K562 (cell line): ENCODE measurements around the gene KIZ. TPM values are rescaled to one million over a fixed set of nuclear protein-coding genes. Genes with fewer than 3 reads are reported as not detected.

ENCODE experiments used
- ATAC-seq: fragments of 200-7000 bp; cut with Tn5 transposase; 3 replicates; pipeline ENCODE4 v1.9.1; 2020; ENCODE audit warnings: moderate library complexity
- BruUV-seq: library from RNA; stranded (reverse); fragments of 400-500 nt; replicated peaks from 2 replicates; lab custom pipeline; 2021; lab: Mats Ljungman, UMichigan
- CTCF ChIA-PET: fragments of 300-600 bp; formaldehyde crosslinking; extraction: SDS; loops from one replicate; lab custom pipeline; 2021; ENCODE audit warnings: low intra/inter-chr PET ratio; lab: Yijun Ruan, JAX
- POLR2A ChIA-PET: fragments of 300-600, 350-650 bp; sonication (Branson Sonifier 250); formaldehyde crosslinking; extraction: SDS; loops from one replicate; lab custom pipeline; 2021; ENCODE audit warnings: antibody characterized with exemption, inconsistent platforms; lab: Yijun Ruan, JAX
- DNase-seq, 4 experiments: peaks; one replicate each; pipeline versions ENCODE4 v3.0.0 to v3.0.0-alpha.2; 2011 to 2018; ENCODE audit warnings: low spot score in 3 of 4, mixed read lengths in 3 of 4; ENCODE audit errors: extremely low read depth in 1 of 4
- FAIRE-seq: peaks from 2 replicates; lab custom pipeline; 2011; peaks lifted over from hg19 to GRCh38; lab: Jason Lieb, UNC
- H2AFZ ChIP-seq: 2 replicates; pipeline ENCODE4 v1.6.0; 2011; ENCODE audit warnings: low read depth, low read length, control low read depth, inconsistent platforms
- H3K27ac ChIP-seq: fragments of 200-600 bp; 3 replicates; pipeline ENCODE4 v1.8.0; 2011; ENCODE audit warnings: low read depth, mild to moderate bottlenecking, control low read depth, inconsistent platforms, low read length, moderate library complexity, mixed read lengths; ENCODE audit errors: extremely low read depth
- H3K27me3 ChIP-seq, 2 experiments: fragments of 300-600 bp in 1 of 2; 2 replicates in 1 of 2; 3 replicates in 1 of 2; pipeline versions ENCODE4 v1.6.0 to v1.8.0; 2011; ENCODE audit warnings: inconsistent platforms in 2 of 2, low read length in 2 of 2, mild to moderate bottlenecking in 1 of 2, mixed read lengths in 1 of 2, moderate library complexity in 1 of 2; ENCODE audit not compliant: control insufficient read depth in 2 of 2, insufficient read depth in 2 of 2
- H3K36me3 ChIP-seq: fragments of 300-600 bp; 3 replicates; pipeline ENCODE4 v1.8.0; 2011; ENCODE audit warnings: mild to moderate bottlenecking, low read length, inconsistent platforms; ENCODE audit not compliant: control insufficient read depth, insufficient read depth
- H3K4me1 ChIP-seq, 2 experiments: fragments of 200-600 bp in 1 of 2; replicated peaks in 1 of 2; 2 replicates in 1 of 2; 3 replicates in 1 of 2; pipeline versions ENCODE4 v1.5.1 to v1.8.0; 2011; ENCODE audit warnings: inconsistent platforms in 2 of 2, low read length in 2 of 2, mild to moderate bottlenecking in 1 of 2, mixed read lengths in 1 of 2, moderate library complexity in 1 of 2; ENCODE audit not compliant: control insufficient read depth in 2 of 2, insufficient read depth in 2 of 2
- H3K4me2 ChIP-seq: 2 replicates; pipeline ENCODE4 v1.6.1; 2011; ENCODE audit warnings: low read length, control low read depth, inconsistent platforms, mixed read lengths; ENCODE audit not compliant: insufficient read depth
- H3K4me3 ChIP-seq: fragments of 200-600 bp; sonication (generic), shearing (Covaris generic); 2 replicates; pipeline ENCODE4 v1.5.1; 2016; ENCODE audit warnings: control low read depth, inconsistent platforms
- H3K79me2 ChIP-seq: fragments of 200-600 bp; 3 replicates; pipeline ENCODE4 v1.8.0; 2011; ENCODE audit warnings: low read length, inconsistent platforms; ENCODE audit not compliant: control insufficient read depth, insufficient read depth
- H3K9ac ChIP-seq, 2 experiments: 2 replicates each; pipeline versions ENCODE4 v1.6.0 to v1.6.1; 2011; ENCODE audit warnings: low read depth in 2 of 2, low read length in 2 of 2, control low read depth in 1 of 2, inconsistent platforms in 1 of 2, mild to moderate bottlenecking in 1 of 2, mixed read lengths in 1 of 2; ENCODE audit not compliant: insufficient read depth in 1 of 2
- H3K9me1 ChIP-seq: one replicate; pipeline ENCODE4 v1.6.0; 2011; ENCODE audit warnings: inconsistent platforms, mild to moderate bottlenecking, low read length, moderate library complexity; ENCODE audit not compliant: control insufficient read depth, insufficient read depth
- H3K9me3 ChIP-seq: replicated peaks from 2 replicates; pipeline ENCODE4 v1.5.1; 2011; ENCODE audit warnings: low read depth, low read length, inconsistent platforms; ENCODE audit not compliant: control insufficient read depth, insufficient read depth
- H4K20me1 ChIP-seq: replicated peaks from 2 replicates; pipeline ENCODE4 v1.6.1; 2011; ENCODE audit warnings: low read length, inconsistent platforms, mixed read lengths; ENCODE audit not compliant: control insufficient read depth, insufficient read depth
- ARID1B ChIP-seq: fragments of 450-650 bp; IDR thresholded peaks from 2 replicates; pipeline ENCODE4 v1.6.1; 2016; ENCODE audit warnings: antibody characterized with exemption, mild to moderate bottlenecking, inconsistent platforms
- C11orf30 ChIP-seq: fragments of 450-650 bp; IDR thresholded peaks from 2 replicates; pipeline ENCODE4 v1.6.1; 2016; ENCODE audit warnings: low read depth, mild to moderate bottlenecking
- HDAC3 ChIP-seq: fragments of 450-650 bp; IDR thresholded peaks from 2 replicates; pipeline ENCODE4 v1.6.1; 2018; ENCODE audit warnings: borderline replicate concordance, mild to moderate bottlenecking, moderate library complexity; ENCODE audit not compliant: partially characterized antibody
- JUN ChIP-seq, 2 experiments: sonication (generic) in 1 of 2; formaldehyde crosslinking in 1 of 2; IDR thresholded peaks; 2 replicates each; pipeline versions ENCODE4 v1.6.1 to v1.8.0; 2012 to 2022; ENCODE audit warnings: borderline replicate concordance in 2 of 2, mild to moderate bottlenecking in 2 of 2, improper control_type of control experiment in 1 of 2, low read depth in 1 of 2, low read length in 1 of 2, missing genetic modification reagents in 1 of 2
- JUND ChIP-seq, 2 experiments: IDR thresholded peaks; 2 replicates in 1 of 2; 3 replicates in 1 of 2; pipeline ENCODE4 v1.6.1; 2011; ENCODE audit warnings: borderline replicate concordance in 2 of 2, low read depth in 2 of 2, low read length in 2 of 2, improper control_type of control experiment in 1 of 2, missing biosample characterization in 1 of 2, missing genetic modification characterization in 1 of 2, missing genetic modification reagents in 1 of 2
- NFIC ChIP-seq: fragments of 450-650 bp; IDR thresholded peaks from 2 replicates; pipeline ENCODE4 v1.6.1; 2017; ENCODE audit warnings: mild to moderate bottlenecking, inconsistent platforms
- TOE1 ChIP-seq, 2 experiments: fragments of 450-650 bp in 1 of 2; sonication (generic) in 1 of 2; formaldehyde crosslinking in 1 of 2; IDR thresholded peaks; 2 replicates each; pipeline versions ENCODE4 v1.7.1 to v1.8.0; 2016 to 2022; ENCODE audit warnings: borderline replicate concordance in 2 of 2, mild to moderate bottlenecking in 2 of 2, antibody characterized with exemption in 1 of 2, inconsistent platforms in 1 of 2, low read depth in 1 of 2, missing genetic modification reagents in 1 of 2, moderate library complexity in 1 of 2
- WGBS: fragments of 100-300 bp; shearing (Covaris generic); methylation state at CpG from one replicate; pipeline ENCODE4 v1.1.6; 2016; ENCODE audit warnings: low coverage, mixed read lengths; ENCODE audit not compliant: insufficient coverage; ENCODE audit errors: missing lambda C conversion rate; 5-methylcytosine and 5-hydroxymethylcytosine counted together
- in situ Hi-C: fragments of 300-500 bp; cut with MboI; formaldehyde crosslinking; loops from 4 replicates; pipeline ENCODE4 v1.15.0; 2018; ENCODE audit warnings: inconsistent platforms, mixed read lengths
- intact Hi-C: fragments of 100-400 bp; cut with micrococcal nuclease; formaldehyde crosslinking; loops from 2 replicates; pipeline ENCODE4 v1.14.2; 2022
- polyA plus RNA-seq, 8 experiments: library from polyadenylated mRNA; depleted of rRNA in 4 of 8; stranded (reverse) in 5 of 8; unstranded in 3 of 8; fragments of >200 nt; fragmentation: Nextera tagmentation in 2 of 8; fragmentation: Illumina TruSeq in 1 of 8; extraction: Ambion mirVana in 2 of 8; extraction: Trizol in 1 of 8; gene quantifications; 2 replicates each; pipeline versions ENCODE4 v1.2.1 to v1.2.3, GENCODE V29; 2011 to 2014; ENCODE audit warnings: inconsistent platforms in 1 of 8, missing spikeins in 1 of 8
- total RNA-seq, 7 experiments: library from RNA; depleted of rRNA in 6 of 7; stranded (reverse); fragments of >200 nt in 6 of 7; fragmentation: Illumina TruSeq in 2 of 7; extraction: Trizol in 2 of 7; gene quantifications; 2 replicates each; pipeline versions ENCODE4 v1.2.1 to v1.2.3, GENCODE V29; 2011 to 2021; ENCODE audit warnings: low replicate concordance in 1 of 7
- TF ChIP-seq, protein P1 (sequence below), 2 experiments: IDR thresholded peaks in 1 of 2; conservative IDR thresholded peaks in 1 of 2; 2 replicates each; pipeline ENCODE4 v1.6.1; 2016; ENCODE audit warnings: low read depth in 2 of 2, mild to moderate bottlenecking in 1 of 2, missing compliant biosample characterization in 1 of 2, missing genetic modification characterization in 1 of 2, moderate library complexity in 1 of 2

The KIZ gene
- total and polyA plus RNA-seq, 9 of the 15 experiments (the other 6 are each of a cell fraction or from before 2014, with no cell fraction given), result 4.9 to 21.1 (median 13.5) TPM

DNA sequence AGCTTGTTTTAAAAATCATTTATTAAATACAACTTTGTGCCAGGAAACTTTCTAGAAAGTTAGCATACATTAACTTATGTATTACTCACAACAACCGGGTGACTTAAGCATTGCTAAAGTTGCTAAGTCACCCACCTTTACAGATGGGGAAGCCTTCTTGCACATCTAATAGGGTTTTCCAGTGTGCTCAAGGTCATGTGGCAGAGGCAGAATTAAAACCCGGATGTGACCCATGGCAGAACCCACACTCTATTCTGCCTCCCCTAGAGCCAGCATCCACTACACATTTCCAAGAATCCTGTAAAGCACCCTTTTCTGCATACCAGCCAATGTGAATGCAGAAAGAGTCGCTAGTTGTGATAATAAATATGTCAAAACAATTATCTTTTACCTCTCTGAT lies 33.1 kb upstream of the KIZ start:
- Histone ChIP-seq H3K79me2 (no peaks in the 10 kb centered on the region), H3K9ac (no peak overlapping the region), H3K4me3 (no peak overlapping the region), H3K9me3 (no peaks in the 10 kb centered on the region), H3K27ac (no peak overlapping the region), H3K27me3 (peaks cover 5 to 8% of the 10 kb centered on the region in 2 experiments; a peak in 3 of 5 replicates), H4K20me1 (no peaks in the 10 kb centered on the region), H3K9me1 (no peaks in the 10 kb centered on the region), H3K4me1 (no peaks in the 10 kb centered on the region; a peak in 1 of 5 replicates), H2AFZ (no peak overlapping the region), H3K36me3 (no peaks in the 10 kb centered on the region), H3K4me2 (no peak overlapping the region)
- intact Hi-C loops (no loop called here), in situ Hi-C loops (no loop called here)
- TF ChIP-seq TOE1 (IDR thresholded peaks at IDR 0.05; ENCODE audit: borderline replicate concordance), result no peak
- TF ChIP-seq TOE1 (CRISPR knock-in tag; IDR thresholded peaks at IDR 0.05; ENCODE audit: borderline replicate concordance, low read depth), result no peak
- 0 out of 2 replicates have a peak, but pooled peaks have one; percentile 10 for TF ChIP-seq C11orf30
- no peak for TF ChIP-seq ARID1B
- TF ChIP-seq HDAC3, result no peak
- whole genome bisulfite sequencing, result 0% methylated on average over 3 of the region's 3 CpGs
- ATAC-seq (no peak), DNase-seq (no peak), FAIRE-seq (no peak)
- no TSS peak for BruUV-seq
- ChIA-PET POLR2A (no interaction called here), CTCF (no interaction called here)

DNA sequence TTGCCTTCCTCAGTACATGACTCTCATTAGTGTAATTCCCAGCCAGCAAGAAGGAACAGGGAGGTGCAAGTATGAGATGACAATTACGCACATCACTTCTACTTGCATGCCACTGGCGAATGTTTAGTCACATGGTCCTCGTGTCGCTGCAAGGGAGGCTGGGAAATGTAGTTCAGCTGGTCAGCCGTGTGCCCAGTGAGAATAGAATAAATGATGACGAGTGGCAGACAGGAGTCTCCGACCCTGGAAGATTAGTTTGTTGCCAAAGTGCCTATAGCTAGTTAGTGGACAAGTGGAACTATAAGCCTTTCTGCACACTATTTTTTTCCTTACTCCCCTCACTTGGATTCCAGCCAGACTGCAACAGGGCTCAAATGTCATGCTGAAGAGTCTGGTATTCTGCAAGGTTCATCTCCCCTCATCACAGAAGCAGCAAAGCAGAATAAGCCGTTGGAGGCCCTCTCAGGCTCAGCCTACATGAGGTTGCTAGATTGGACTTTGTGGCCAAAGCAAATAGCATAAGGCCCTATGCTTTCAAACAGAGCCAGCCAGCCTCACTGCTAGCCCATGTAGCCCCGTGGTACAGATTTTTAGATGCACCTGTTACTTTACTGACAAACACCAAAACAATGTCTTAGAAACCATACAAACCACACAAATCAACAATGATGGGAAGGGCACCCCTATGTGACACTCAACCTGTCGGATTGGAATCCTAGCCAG lies 29.4 kb upstream of the KIZ start:
- DNase-seq (peak; percentile 13 to 57 (median 23)), FAIRE-seq (peak; percentile 85), ATAC-seq (peak; percentile 87)
- Histone ChIP-seq H3K4me3 (no peak overlapping the region), H3K9ac (no peak overlapping the region), H2AFZ (peak overlapping the region; percentile 76), H3K79me2 (no peaks in the 10 kb centered on the region), H3K9me3 (no peaks in the 10 kb centered on the region), H3K27me3 (no peaks in the 10 kb centered on the region; a peak in 2 of 5 replicates), H3K4me1 (peaks cover 0 to 8% of the 10 kb centered on the region in 2 experiments; a peak in 3 of 5 replicates), H3K36me3 (no peaks in the 10 kb centered on the region), H4K20me1 (no peaks in the 10 kb centered on the region), H3K4me2 (peak overlapping the region; percentile 36), H3K27ac (no peak overlapping the region), H3K9me1 (no peaks in the 10 kb centered on the region)
- WGBS, result 0% methylated on average over 6 of the region's 10 CpGs
- BruUV-seq, result no TSS peak
- in situ Hi-C loops (no loop called here), intact Hi-C loops (no loop called here)
- ChIA-PET POLR2A (no interaction called here), CTCF (no interaction called here)
- peak; percentile 61 for TF ChIP-seq NFIC
- TF ChIP-seq JUND (IDR thresholded peaks at IDR 0.05; ENCODE audit: borderline replicate concordance, low read depth, low read length), result no peak
- TF ChIP-seq JUND (tag; IDR thresholded peaks at IDR 0.05; ENCODE audit: borderline replicate concordance, low read depth, low read length), result no peak
- TF ChIP-seq, protein P1, sequence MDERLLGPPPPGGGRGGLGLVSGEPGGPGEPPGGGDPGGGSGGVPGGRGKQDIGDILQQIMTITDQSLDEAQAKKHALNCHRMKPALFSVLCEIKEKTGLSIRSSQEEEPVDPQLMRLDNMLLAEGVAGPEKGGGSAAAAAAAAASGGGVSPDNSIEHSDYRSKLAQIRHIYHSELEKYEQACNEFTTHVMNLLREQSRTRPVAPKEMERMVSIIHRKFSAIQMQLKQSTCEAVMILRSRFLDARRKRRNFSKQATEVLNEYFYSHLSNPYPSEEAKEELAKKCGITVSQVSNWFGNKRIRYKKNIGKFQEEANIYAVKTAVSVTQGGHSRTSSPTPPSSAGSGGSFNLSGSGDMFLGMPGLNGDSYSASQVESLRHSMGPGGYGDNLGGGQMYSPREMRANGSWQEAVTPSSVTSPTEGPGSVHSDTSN (CRISPR knock-in tag; IDR thresholded peaks at IDR 0.05; ENCODE audit: low read depth), result no peak
- TF ChIP-seq, protein P1 (tag; conservative IDR thresholded peaks at IDR 0.05; ENCODE audit: low read depth), result no peak
- no peak for TF ChIP-seq JUN (IDR thresholded peaks at IDR 0.05; ENCODE audit: borderline replicate concordance, low read depth, low read length)
- no peak for TF ChIP-seq JUN (CRISPR knock-in tag; IDR thresholded peaks at IDR 0.05; ENCODE audit: borderline replicate concordance)
